IMR-90 (cell line): Measurements from ENCODE around the gene OSBPL9. TPM values are rescaled to one million over a fixed set of nuclear protein-coding genes. Genes with fewer than 3 reads are reported as not detected.

Experiments used
- ATAC-seq: fragments of 200-7000 bp; cut with Tn5 transposase; 2 replicates; pipeline ENCODE4 v1.9.1; 2020; ENCODE audit warnings: low read depth, mild to moderate bottlenecking, moderate library complexity
- BruUV-seq: library from RNA; stranded (reverse); fragments of 400-500 nt; replicated peaks from 2 replicates; lab custom pipeline; 2021; lab: Mats Ljungman, UMichigan
- CTCF ChIA-PET: fragments of 300-600 bp; formaldehyde crosslinking; extraction: SDS; loops from one replicate; lab custom pipeline; 2021; ENCODE audit warnings: antibody characterized with exemption; lab: Yijun Ruan, JAX
- POLR2A ChIA-PET: fragments of 300-600 bp; sonication (Branson Sonifier 250); formaldehyde crosslinking; loops from one replicate; lab custom pipeline; 2022; ENCODE audit warnings: antibody characterized with exemption; ENCODE audit not compliant: unreplicated experiment; lab: Charles Lee
- DNase-seq: peaks from one replicate; pipeline ENCODE4 v3.0.0; 2013
- H2AFZ ChIP-seq: replicated peaks from 2 replicates; pipeline ENCODE3; 2013; ENCODE audit warnings: low read length, mild to moderate bottlenecking; ENCODE audit not compliant: poor library complexity
- H2AK5ac ChIP-seq: 2 replicates; pipeline ENCODE4 v1.6.1; 2013; ENCODE audit warnings: low read depth, low read length, inconsistent platforms
- H2AK9ac ChIP-seq: replicated peaks from 2 replicates; pipeline ENCODE3; 2013; ENCODE audit warnings: mild to moderate bottlenecking, low read depth, low read length, moderate library complexity; ENCODE audit not compliant: poor library complexity
- H2BK120ac ChIP-seq: 2 replicates; pipeline ENCODE4 v1.6.1; 2013; ENCODE audit warnings: low read depth, low read length, inconsistent platforms
- H2BK15ac ChIP-seq: 3 replicates; pipeline ENCODE4 v1.6.1; 2013; ENCODE audit warnings: low read depth, low read length, inconsistent platforms
- H2BK20ac ChIP-seq: 2 replicates; pipeline ENCODE4 v1.6.1; 2013; ENCODE audit warnings: low read depth, mild to moderate bottlenecking, inconsistent platforms, low read length, moderate library complexity
- H2BK5ac ChIP-seq: 2 replicates; pipeline ENCODE4 v1.6.1; 2013; ENCODE audit warnings: mild to moderate bottlenecking, low read depth, low read length, inconsistent platforms; ENCODE audit not compliant: poor library complexity, severe bottlenecking
- H3K14ac ChIP-seq: replicated peaks from 2 replicates; pipeline ENCODE4 v1.6.1; 2013; ENCODE audit warnings: low read depth, low read length, inconsistent platforms
- H3K18ac ChIP-seq: 2 replicates; pipeline ENCODE4 v1.6.1; 2013; ENCODE audit warnings: low read depth, low read length, control low read depth
- H3K23ac ChIP-seq: 2 replicates; pipeline ENCODE4 v1.6.1; 2013; ENCODE audit warnings: low read depth, low read length, inconsistent platforms
- H3K27ac ChIP-seq: 2 replicates; pipeline ENCODE4 v1.5.1; 2013; ENCODE audit warnings: mild to moderate bottlenecking, control low read depth, low read length; ENCODE audit not compliant: insufficient read depth
- H3K27me3 ChIP-seq: 2 replicates; pipeline ENCODE4 v1.6.1; 2013; ENCODE audit warnings: low read length; ENCODE audit not compliant: control insufficient read depth, insufficient read depth
- H3K36me3 ChIP-seq: 2 replicates; pipeline ENCODE4 v1.6.1; 2013; ENCODE audit warnings: low read length, mixed read lengths; ENCODE audit not compliant: control insufficient read depth, insufficient read depth
- H3K4ac ChIP-seq: 2 replicates; pipeline ENCODE4 v1.6.1; 2013; ENCODE audit warnings: low read depth, low read length, inconsistent platforms
- H3K4me1 ChIP-seq: 2 replicates; pipeline ENCODE4 v1.6.1; 2013; ENCODE audit warnings: low read length, mixed read lengths; ENCODE audit not compliant: control insufficient read depth, insufficient read depth
- H3K4me2 ChIP-seq: 2 replicates; pipeline ENCODE4 v1.6.1; 2013; ENCODE audit warnings: low read depth, mild to moderate bottlenecking, control low read depth, low read length, moderate library complexity
- H3K4me3 ChIP-seq: 2 replicates; pipeline ENCODE4 v1.5.1; 2013; ENCODE audit warnings: low read depth, mild to moderate bottlenecking, control low read depth, low read length, moderate library complexity; ENCODE audit not compliant: insufficient read depth
- H3K56ac ChIP-seq: 2 replicates; pipeline ENCODE4 v1.6.1; 2013; ENCODE audit warnings: low read length, inconsistent platforms; ENCODE audit not compliant: insufficient read depth; ENCODE audit errors: extremely low read depth
- H3K79me1 ChIP-seq, 2 experiments: 2 replicates each; pipeline ENCODE4 v1.6.1; 2013; ENCODE audit warnings: low read length in 2 of 2, inconsistent platforms in 1 of 2, low read depth in 1 of 2
- H3K9ac ChIP-seq: 2 replicates; pipeline ENCODE4 v1.6.1; 2013; ENCODE audit warnings: low read depth, low read length, control low read depth
- H3K9me1 ChIP-seq: 2 replicates; pipeline ENCODE4 v1.6.1; 2013; ENCODE audit warnings: low read length, inconsistent platforms; ENCODE audit not compliant: insufficient read depth
- H3K9me3 ChIP-seq: 2 replicates; pipeline ENCODE4 v1.6.1; 2013; ENCODE audit warnings: low read length; ENCODE audit not compliant: control insufficient read depth, insufficient read depth
- H4K20me1 ChIP-seq: 2 replicates; pipeline ENCODE4 v1.6.1; 2013; ENCODE audit warnings: low read length, inconsistent platforms; ENCODE audit not compliant: insufficient read depth
- H4K5ac ChIP-seq: 2 replicates; pipeline ENCODE4 v1.6.1; 2013; ENCODE audit warnings: mild to moderate bottlenecking, low read depth, low read length, control low read depth
- H4K8ac ChIP-seq, 2 experiments: 2 replicates each; pipeline ENCODE4 v1.6.1; 2013; ENCODE audit warnings: low read depth in 2 of 2, low read length in 2 of 2, control low read depth in 1 of 2, inconsistent platforms in 1 of 2
- H4K91ac ChIP-seq: 2 replicates; pipeline ENCODE4 v1.6.1; 2013; ENCODE audit warnings: low read depth, low read length, inconsistent platforms; ENCODE audit not compliant: insufficient read depth
- BHLHE40 ChIP-seq: fragments of 150-350 bp; IDR thresholded peaks from 2 replicates; pipeline ENCODE4 v1.6.1; 2016; ENCODE audit warnings: mild to moderate bottlenecking, low read depth, low read length
- CEBPB ChIP-seq: IDR thresholded peaks from 2 replicates; pipeline ENCODE4 v1.6.1; 2012; ENCODE audit warnings: low read depth, low read length, improper control_type of control experiment
- CHD1 ChIP-seq: IDR thresholded peaks from 2 replicates; pipeline ENCODE4 v1.6.1; 2012; ENCODE audit warnings: low read depth, low read length, improper control_type of control experiment
- FOS ChIP-seq: fragments of 150-350 bp; IDR thresholded peaks from 2 replicates; pipeline ENCODE4 v1.6.1; 2016; ENCODE audit warnings: low read depth, low read length
- MAFK ChIP-seq: IDR thresholded peaks from 2 replicates; pipeline ENCODE4 v1.6.1; 2012; ENCODE audit warnings: low read depth, low read length, improper control_type of control experiment
- MAZ ChIP-seq: IDR thresholded peaks from 2 replicates; pipeline ENCODE4 v1.6.1; 2012; ENCODE audit warnings: low read depth, mild to moderate bottlenecking, low read length, improper control_type of control experiment, moderate library complexity, borderline replicate concordance
- MXI1 ChIP-seq: IDR thresholded peaks from 2 replicates; pipeline ENCODE4 v1.6.1; 2012; ENCODE audit warnings: low read depth, mild to moderate bottlenecking, low read length, moderate library complexity, borderline replicate concordance
- NFE2L2 ChIP-seq: fragments of 150-350 bp; IDR thresholded peaks from 2 replicates; pipeline ENCODE4 v1.6.1; 2016; ENCODE audit warnings: low read depth, mild to moderate bottlenecking, low read length
- POLR2A ChIP-seq: IDR thresholded peaks from 2 replicates; pipeline ENCODE4 v1.6.1; 2012; ENCODE audit warnings: mild to moderate bottlenecking, low read depth, low read length
- RAD21 ChIP-seq: IDR thresholded peaks from 2 replicates; pipeline ENCODE4 v1.6.1; 2012; ENCODE audit warnings: low read length, improper control_type of control experiment
- RCOR1 ChIP-seq: IDR thresholded peaks from 2 replicates; pipeline ENCODE4 v1.6.1; 2012; ENCODE audit warnings: mild to moderate bottlenecking, low read length, improper control_type of control experiment; ENCODE audit not compliant: insufficient replicate concordance
- RFX5 ChIP-seq: IDR thresholded peaks from 2 replicates; pipeline ENCODE4 v1.8.0; 2012; ENCODE audit warnings: low read depth, mild to moderate bottlenecking, low read length, moderate library complexity
- SMC3 ChIP-seq: fragments of 150-350 bp; IDR thresholded peaks from 2 replicates; pipeline ENCODE4 v1.6.1; 2016; ENCODE audit warnings: low read depth, mild to moderate bottlenecking, antibody characterized with exemption, low read length, moderate library complexity
- WGBS, 2 experiments: methylation state at CpG; one replicate each; pipeline versions ENCODE4 v1.1.5 to v1.1.7; 2013; ENCODE audit warnings: missing lambda C conversion rate in 2 of 2; ENCODE audit not compliant: insufficient read length in 1 of 2; ENCODE audit errors: extremely low coverage in 2 of 2; 5-methylcytosine and 5-hydroxymethylcytosine counted together
- dilution Hi-C: fragments of 300-500 bp; cut with HindIII; formaldehyde crosslinking; loops from one replicate; pipeline ENCODE4 v1.14.3; 2018; ENCODE audit warnings: low sequenced_read_pairs; ENCODE audit not compliant: unreplicated experiment
- in situ Hi-C: fragments of 300-500 bp; cut with MboI; formaldehyde crosslinking; loops from 3 replicates; pipeline ENCODE4 v1.14.3; 2019; ENCODE audit warnings: low sequenced_read_pairs, inconsistent platforms, mixed read lengths
- intact Hi-C: fragments of 100-400 bp; cut with micrococcal nuclease; formaldehyde crosslinking; loops from 2 replicates; pipeline ENCODE4 v1.10.0; 2022
- polyA plus RNA-seq, 3 experiments: library from polyadenylated mRNA; depleted of rRNA; stranded (reverse); fragments of >200 nt; gene quantifications; 2 replicates each; pipeline ENCODE4 v1.2.3, GENCODE V29; 2012; ENCODE audit warnings: low replicate concordance in 1 of 3
- total RNA-seq: library from RNA; depleted of rRNA; stranded (reverse); fragments of >200 nt; gene quantifications from 2 replicates; pipeline ENCODE4 v1.2.3, GENCODE V29; 2012
- TF ChIP-seq, protein P1 (sequence below): fragments of 150-350 bp; IDR thresholded peaks from 2 replicates; pipeline ENCODE4 v1.6.1; 2016; ENCODE audit warnings: low read depth, mild to moderate bottlenecking, low read length, moderate library complexity, borderline replicate concordance
- TF ChIP-seq, protein P2 (sequence below): conservative IDR thresholded peaks from 2 replicates; pipeline ENCODE4 v1.5.1; 2012; ENCODE audit warnings: mild to moderate bottlenecking, low read depth, low read length, improper control_type of control experiment

The OSBPL9 gene
- total and polyA plus RNA-seq, 2 of the 4 experiments (the other 2 are of a cell fraction): 51.4 to 127 TPM

DNA sequence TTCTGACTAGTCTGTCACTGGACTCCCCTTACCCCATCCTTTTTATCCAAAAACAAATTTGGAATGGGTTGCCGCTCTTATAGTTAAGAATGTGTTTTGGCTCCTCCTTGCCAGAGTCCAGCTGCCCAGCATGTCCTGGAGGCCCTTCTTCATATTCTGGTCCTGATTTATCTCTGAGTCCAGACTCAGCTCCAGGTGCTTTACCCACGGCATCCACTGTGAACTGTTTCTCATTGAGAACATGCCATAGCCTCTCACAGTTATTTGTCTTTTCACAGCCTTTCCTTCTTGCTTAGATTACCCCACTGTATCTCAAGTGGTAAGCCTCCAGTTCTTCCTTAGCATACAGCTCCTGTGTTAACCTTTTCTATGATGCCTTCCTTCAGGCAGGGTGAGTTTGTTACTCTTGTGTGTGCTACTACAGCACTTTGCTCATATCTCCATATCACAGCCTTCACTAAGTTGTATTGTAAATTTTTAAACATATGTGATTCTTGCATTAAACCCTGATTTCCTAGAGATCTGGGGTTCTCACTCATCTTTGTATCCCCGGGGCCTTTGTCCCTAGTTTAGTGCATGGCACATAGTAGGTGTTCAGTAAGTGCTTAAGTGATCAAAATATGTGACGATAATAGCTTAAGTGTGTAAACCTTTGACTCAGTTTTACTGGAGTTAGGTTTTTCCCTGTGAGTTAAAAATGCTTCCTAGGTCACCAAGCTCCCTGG is 116.0 kb downstream of the OSBPL9 start:
- no peak overlapping the region for H3K56ac ChIP-seq
- peaks cover 10% of the 10 kb centered on the region for H3K9me1 ChIP-seq
- no peak overlapping the region for H3K4me3 ChIP-seq
- no peak overlapping the region for H2BK20ac ChIP-seq
- H4K91ac ChIP-seq: no peak overlapping the region
- DNase-seq (no peak), ATAC-seq (no peak)
- no peaks in the 10 kb centered on the region for H3K27me3 ChIP-seq
- dilution Hi-C loops (no loop called here), intact Hi-C loops (loop anchor here (5.0 kb wide), 1 partner anchor 86 kb away; no protein-coding TSS in a partner anchor), in situ Hi-C loops (no loop called here)
- H3K79me1 ChIP-seq: peaks cover 32 to 63% of the 10 kb centered on the region in 2 experiments
- H3K18ac ChIP-seq: no peak overlapping the region
- no peaks in the 10 kb centered on the region for H3K36me3 ChIP-seq
- peaks cover 16% of the 10 kb centered on the region; the same call in 1 of the 2 replicates for H4K20me1 ChIP-seq
- H3K4me1 ChIP-seq: peaks cover 6% of the 10 kb centered on the region; the same call in 1 of the 2 replicates
- no peak overlapping the region for H2BK5ac ChIP-seq
- H2AFZ ChIP-seq: no peak overlapping the region
- no peak overlapping the region for H2BK120ac ChIP-seq
- H3K4ac ChIP-seq: no peak overlapping the region
- no peaks in the 10 kb centered on the region for H3K9me3 ChIP-seq
- H3K9ac ChIP-seq: no peak overlapping the region
- BruUV-seq: no TSS peak
- no peak overlapping the region for H3K27ac ChIP-seq
- no peak overlapping the region for H3K14ac ChIP-seq
- ChIA-PET CTCF (interaction anchor here (0.6 kb wide), 1 partner anchor 731 kb away, joined by 4 read pairs; no protein-coding TSS in a partner anchor), POLR2A (no interaction called here)
- no peak overlapping the region for H3K23ac ChIP-seq
- no peak overlapping the region for H2AK5ac ChIP-seq
- no peak overlapping the region for H4K5ac ChIP-seq
- no peak overlapping the region for H2AK9ac ChIP-seq
- H3K4me2 ChIP-seq: no peak overlapping the region
- 90% methylated on average over 3 of the region's 4 CpGs; no CpG with 5 or more reads in 1 of the 2 experiments for WGBS, 2 experiments
- H2BK15ac ChIP-seq: no peak overlapping the region
- no peak overlapping the region for H4K8ac ChIP-seq
- no peak for TF ChIP-seq FOS
- TF ChIP-seq CEBPB: no peak
- TF ChIP-seq RCOR1: no peak
- no peak for TF ChIP-seq POLR2A
- no peak for TF ChIP-seq RAD21
- TF ChIP-seq MAFK: no peak
- no peak for TF ChIP-seq MXI1
- no peak for TF ChIP-seq BHLHE40
- TF ChIP-seq CHD1: no peak
- TF ChIP-seq, protein P1, sequence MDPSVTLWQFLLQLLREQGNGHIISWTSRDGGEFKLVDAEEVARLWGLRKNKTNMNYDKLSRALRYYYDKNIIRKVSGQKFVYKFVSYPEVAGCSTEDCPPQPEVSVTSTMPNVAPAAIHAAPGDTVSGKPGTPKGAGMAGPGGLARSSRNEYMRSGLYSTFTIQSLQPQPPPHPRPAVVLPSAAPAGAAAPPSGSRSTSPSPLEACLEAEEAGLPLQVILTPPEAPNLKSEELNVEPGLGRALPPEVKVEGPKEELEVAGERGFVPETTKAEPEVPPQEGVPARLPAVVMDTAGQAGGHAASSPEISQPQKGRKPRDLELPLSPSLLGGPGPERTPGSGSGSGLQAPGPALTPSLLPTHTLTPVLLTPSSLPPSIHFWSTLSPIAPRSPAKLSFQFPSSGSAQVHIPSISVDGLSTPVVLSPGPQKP: no peak
- no peak for TF ChIP-seq RFX5
- TF ChIP-seq, protein P2, sequence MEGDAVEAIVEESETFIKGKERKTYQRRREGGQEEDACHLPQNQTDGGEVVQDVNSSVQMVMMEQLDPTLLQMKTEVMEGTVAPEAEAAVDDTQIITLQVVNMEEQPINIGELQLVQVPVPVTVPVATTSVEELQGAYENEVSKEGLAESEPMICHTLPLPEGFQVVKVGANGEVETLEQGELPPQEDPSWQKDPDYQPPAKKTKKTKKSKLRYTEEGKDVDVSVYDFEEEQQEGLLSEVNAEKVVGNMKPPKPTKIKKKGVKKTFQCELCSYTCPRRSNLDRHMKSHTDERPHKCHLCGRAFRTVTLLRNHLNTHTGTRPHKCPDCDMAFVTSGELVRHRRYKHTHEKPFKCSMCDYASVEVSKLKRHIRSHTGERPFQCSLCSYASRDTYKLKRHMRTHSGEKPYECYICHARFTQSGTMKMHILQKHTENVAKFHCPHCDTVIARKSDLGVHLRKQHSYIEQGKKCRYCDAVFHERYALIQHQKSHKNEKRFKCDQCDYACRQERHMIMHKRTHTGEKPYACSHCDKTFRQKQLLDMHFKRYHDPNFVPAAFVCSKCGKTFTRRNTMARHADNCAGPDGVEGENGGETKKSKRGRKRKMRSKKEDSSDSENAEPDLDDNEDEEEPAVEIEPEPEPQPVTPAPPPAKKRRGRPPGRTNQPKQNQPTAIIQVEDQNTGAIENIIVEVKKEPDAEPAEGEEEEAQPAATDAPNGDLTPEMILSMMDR: no peak
- TF ChIP-seq SMC3: no peak
- no peak for TF ChIP-seq NFE2L2
- no peak for TF ChIP-seq MAZ
